Progenitor cell of endocrine pancreas (in vitro differentiated cells): Measurements from ENCODE around the gene ABCC10. TPM values are rescaled to one million over a fixed set of nuclear protein-coding genes. Genes with fewer than 3 reads are reported as not detected.

Experiments used
- DNase-seq: peaks from one replicate; pipeline ENCODE4 v3.0.0; 2021; ENCODE audit warnings: low spot score; ENCODE audit not compliant: unreplicated experiment
- H3K27ac Mint-ChIP-seq: 2 replicates; pipeline ENCODE4 v1.8.0; 2021; ENCODE audit warnings: mild to moderate bottlenecking, moderate library complexity, mixed read lengths
- H3K27me3 Mint-ChIP-seq: 2 replicates; pipeline ENCODE4 v1.8.0; 2021; ENCODE audit warnings: mixed read lengths
- H3K36me3 Mint-ChIP-seq: 2 replicates; pipeline ENCODE4 v1.8.0; 2022; ENCODE audit warnings: mixed read lengths; ENCODE audit not compliant: insufficient read depth
- H3K4me1 Mint-ChIP-seq: 2 replicates; pipeline ENCODE4 v1.8.0; 2021; ENCODE audit warnings: low read depth, mixed read lengths
- H3K4me3 Mint-ChIP-seq: 2 replicates; pipeline ENCODE4 v1.8.0; 2021; ENCODE audit warnings: low read depth, mild to moderate bottlenecking, moderate library complexity, mixed read lengths
- H3K9me3 Mint-ChIP-seq: 2 replicates; pipeline ENCODE4 v1.8.0; 2021; ENCODE audit warnings: low read depth, mixed read lengths
- microRNA-seq: library from miRNA; unstranded; fragments of <30 nt; microRNA quantifications from one replicate; pipeline ENCODE4 v1.1.0, GENCODE V29; 2020; ENCODE audit warnings: borderline number of aligned reads; ENCODE audit not compliant: unreplicated experiment
- total RNA-seq: library from RNA; stranded (reverse); gene quantifications from 2 replicates; pipeline ENCODE4 v1.2.1, GENCODE V29; 2021
- TF ChIP-seq, protein P1 (sequence below): fragments of 200-600 bp; sonication (generic); IDR thresholded peaks from one replicate; pipeline ENCODE4 v1.5.0; 2021; ENCODE audit warnings: antibody characterized with exemption, mild to moderate bottlenecking; ENCODE audit not compliant: unreplicated experiment

Gene ABCC10
- total RNA-seq, 1 donor from 2014 or later: 68.8 TPM

DNA sequence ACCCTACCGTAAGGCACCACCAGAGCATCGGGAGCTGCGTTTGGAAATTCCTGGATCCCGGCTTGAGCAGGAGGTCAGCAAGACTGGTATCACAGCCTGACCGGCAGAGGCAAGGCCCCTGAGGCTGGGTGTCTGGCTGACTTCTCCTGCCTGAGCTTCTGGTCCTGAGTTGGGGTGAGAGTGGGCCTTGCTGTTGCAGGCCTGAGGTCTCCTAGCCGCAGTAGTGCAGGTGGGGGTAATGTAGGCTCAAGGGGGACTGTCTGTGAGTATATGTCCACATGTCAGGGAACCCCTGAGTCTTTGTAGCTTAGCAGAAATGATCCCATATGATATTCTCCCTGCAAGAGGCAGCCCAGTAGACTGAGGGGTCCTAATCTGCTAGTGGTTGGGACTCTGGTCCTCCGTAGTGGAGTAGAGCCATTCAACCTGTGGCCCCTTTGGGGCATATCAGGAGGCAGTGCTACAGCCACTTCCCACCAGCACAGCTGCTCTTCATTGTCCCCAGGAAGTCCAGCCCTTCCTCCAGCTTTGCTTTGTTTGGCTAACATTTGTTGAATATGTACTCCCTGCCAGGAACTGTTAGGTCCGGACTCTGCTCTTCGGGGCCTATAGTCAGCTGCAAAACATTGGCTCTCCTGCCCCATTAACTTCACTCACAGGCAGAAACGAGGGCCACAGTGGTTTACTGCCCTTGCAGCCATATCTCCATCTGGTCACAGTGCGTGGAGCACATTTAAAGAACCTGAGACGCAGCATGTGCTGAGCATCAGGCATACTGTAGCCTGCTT, 71.9 kb downstream of the ABCC10 start:
- no peak overlapping the region for H3K27ac Mint-ChIP-seq
- H3K27me3 Mint-ChIP-seq: no peaks in the 10 kb centered on the region
- no peaks in the 10 kb centered on the region for H3K9me3 Mint-ChIP-seq
- no peak overlapping the region for H3K4me3 Mint-ChIP-seq
- peaks cover 13% of the 10 kb centered on the region for H3K36me3 Mint-ChIP-seq
- no peak for DNase-seq
- peaks cover 1% of the 10 kb centered on the region for H3K4me1 Mint-ChIP-seq
- TF ChIP-seq, protein P1, sequence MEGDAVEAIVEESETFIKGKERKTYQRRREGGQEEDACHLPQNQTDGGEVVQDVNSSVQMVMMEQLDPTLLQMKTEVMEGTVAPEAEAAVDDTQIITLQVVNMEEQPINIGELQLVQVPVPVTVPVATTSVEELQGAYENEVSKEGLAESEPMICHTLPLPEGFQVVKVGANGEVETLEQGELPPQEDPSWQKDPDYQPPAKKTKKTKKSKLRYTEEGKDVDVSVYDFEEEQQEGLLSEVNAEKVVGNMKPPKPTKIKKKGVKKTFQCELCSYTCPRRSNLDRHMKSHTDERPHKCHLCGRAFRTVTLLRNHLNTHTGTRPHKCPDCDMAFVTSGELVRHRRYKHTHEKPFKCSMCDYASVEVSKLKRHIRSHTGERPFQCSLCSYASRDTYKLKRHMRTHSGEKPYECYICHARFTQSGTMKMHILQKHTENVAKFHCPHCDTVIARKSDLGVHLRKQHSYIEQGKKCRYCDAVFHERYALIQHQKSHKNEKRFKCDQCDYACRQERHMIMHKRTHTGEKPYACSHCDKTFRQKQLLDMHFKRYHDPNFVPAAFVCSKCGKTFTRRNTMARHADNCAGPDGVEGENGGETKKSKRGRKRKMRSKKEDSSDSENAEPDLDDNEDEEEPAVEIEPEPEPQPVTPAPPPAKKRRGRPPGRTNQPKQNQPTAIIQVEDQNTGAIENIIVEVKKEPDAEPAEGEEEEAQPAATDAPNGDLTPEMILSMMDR: no peak

Small RNA genes lying within 50 kb of the gene (microRNA-seq; reads per million reads assigned to microRNA genes)
- gene MIR6780B: 3.6 reads per million

Other genes with a start within 250 kb of the ABCC10 start
- gene CUL9, start 245.3 kb upstream of the ABCC10 start, total RNA-seq: 57.0 and 61.1 TPM in 2 replicates
- gene DNPH1, start 198.1 kb upstream of the ABCC10 start, total RNA-seq: 33.9 and 39.0 TPM in 2 replicates
- gene TTBK1, start 184.1 kb upstream of the ABCC10 start, total RNA-seq: 1.4 and 1.7 TPM in 2 replicates
- gene SLC22A7, start 129.3 kb upstream of the ABCC10 start, total RNA-seq: not detected in 2 replicates
- 2.3 and 2.4 TPM in 2 replicates for gene CRIP3, start 118.7 kb upstream of the ABCC10 start, total RNA-seq
- 22.0 and 23.2 TPM in 2 replicates for gene ZNF318, start 57.9 kb upstream of the ABCC10 start, total RNA-seq
- 0.60 and 0.73 TPM in 2 replicates for gene DLK2, start 28.0 kb downstream of the ABCC10 start, total RNA-seq
- gene TJAP1, start 50.0 kb downstream of the ABCC10 start, total RNA-seq: 64.5 and 65.8 TPM in 2 replicates
- 1.5 and 1.6 TPM in 2 replicates for gene LRRC73, start 82.8 kb downstream of the ABCC10 start, total RNA-seq
- gene YIPF3, start 89.4 kb downstream of the ABCC10 start, total RNA-seq: 121 and 136 TPM in 2 replicates
- 45.4 and 47.4 TPM in 2 replicates for gene POLR1C, start 89.5 kb downstream of the ABCC10 start, total RNA-seq
- gene XPO5, start 148.5 kb downstream of the ABCC10 start, total RNA-seq: 64.0 and 70.7 TPM in 2 replicates
- 14.5 and 19.6 TPM in 2 replicates for gene POLH, start 148.6 kb downstream of the ABCC10 start, total RNA-seq
- 83.8 and 84.1 TPM in 2 replicates for gene GTPBP2, start 201.7 kb downstream of the ABCC10 start, total RNA-seq
- 31.4 and 31.8 TPM in 2 replicates for gene MAD2L1BP, start 208.3 kb downstream of the ABCC10 start, total RNA-seq
- 0.29 and 0.31 TPM in 2 replicates for gene RSPH9, start 217.5 kb downstream of the ABCC10 start, total RNA-seq